Measurements from ENCODE around the gene NPW. TPM values are rescaled to one million over a fixed set of nuclear protein-coding genes. Genes with fewer than 3 reads are reported as not detected.

NPW gene
- total RNA-seq, 2 experiments from 2014 or later: 24.3 to 28.3 TPM

DNA sequence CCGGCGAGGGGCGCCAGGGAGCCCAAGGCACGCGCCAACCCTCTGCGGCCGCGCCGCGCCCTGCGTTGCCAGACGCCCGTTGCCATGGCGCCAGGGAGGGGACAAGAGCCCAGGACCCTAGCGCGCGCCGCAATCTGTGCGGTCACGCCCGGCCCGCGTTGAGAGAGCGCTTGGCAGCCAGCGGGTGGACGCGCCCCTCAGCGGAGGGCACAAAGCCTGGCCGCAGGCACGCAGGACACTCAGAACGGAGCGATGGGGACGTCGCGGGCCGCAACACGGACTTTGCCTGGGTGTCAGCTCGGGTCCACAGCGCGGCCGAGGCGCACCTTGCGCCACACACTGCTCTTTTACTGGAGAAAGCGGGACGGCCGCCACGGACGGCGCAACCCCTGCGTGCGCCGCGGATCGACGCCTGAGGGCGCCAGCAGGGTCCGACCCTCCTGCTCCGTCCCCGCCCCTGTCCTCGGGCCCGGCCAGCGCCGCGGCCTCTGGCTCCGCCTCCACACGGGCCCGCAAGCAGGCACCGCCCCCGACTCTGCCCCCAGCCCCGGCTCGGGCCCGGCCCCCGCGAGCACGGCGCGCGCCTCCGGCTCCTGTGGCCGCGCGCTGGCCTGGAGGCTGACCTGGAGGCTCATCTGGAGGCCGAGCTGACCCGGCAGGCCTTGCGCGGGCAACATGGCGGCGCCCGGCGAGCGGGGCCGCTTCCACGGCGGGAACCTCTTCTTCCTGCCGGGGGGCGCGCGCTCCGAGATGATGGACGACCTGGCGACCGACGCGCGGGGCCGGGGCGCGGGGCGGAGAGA, 35.8 kb upstream of the NPW start, which contains the start of gene GFER:
Gene GFER, plus strand, starts transcription at position 650 of the 803 bp plus-strand sequence. Its CDS starts 26 bp downstream, at position 676.
- H3K36me3 Mint-ChIP-seq (ENCODE audit: low read depth): peaks cover 18% of the 10 kb centered on the region
- DNase-seq (peak; percentile 82), ATAC-seq (peak; percentile 92)
- intact Hi-C loops (cut with micrococcal nuclease): no loop called here
- CTCF ChIA-PET: interaction anchor here (1.4 to 2.4 kb wide), 3 partner anchors 19 to 157 kb away, joined by 4 to 9 read pairs (median 8); partner anchors contain the start of gene RPS2
- H3K27ac Mint-ChIP-seq: peak within 1 kb of the TSS; percentile 30
- H3K4me1 Mint-ChIP-seq (ENCODE audit: low read depth): peaks cover 20% of the 10 kb centered on the region
- TF ChIP-seq, protein P1, sequence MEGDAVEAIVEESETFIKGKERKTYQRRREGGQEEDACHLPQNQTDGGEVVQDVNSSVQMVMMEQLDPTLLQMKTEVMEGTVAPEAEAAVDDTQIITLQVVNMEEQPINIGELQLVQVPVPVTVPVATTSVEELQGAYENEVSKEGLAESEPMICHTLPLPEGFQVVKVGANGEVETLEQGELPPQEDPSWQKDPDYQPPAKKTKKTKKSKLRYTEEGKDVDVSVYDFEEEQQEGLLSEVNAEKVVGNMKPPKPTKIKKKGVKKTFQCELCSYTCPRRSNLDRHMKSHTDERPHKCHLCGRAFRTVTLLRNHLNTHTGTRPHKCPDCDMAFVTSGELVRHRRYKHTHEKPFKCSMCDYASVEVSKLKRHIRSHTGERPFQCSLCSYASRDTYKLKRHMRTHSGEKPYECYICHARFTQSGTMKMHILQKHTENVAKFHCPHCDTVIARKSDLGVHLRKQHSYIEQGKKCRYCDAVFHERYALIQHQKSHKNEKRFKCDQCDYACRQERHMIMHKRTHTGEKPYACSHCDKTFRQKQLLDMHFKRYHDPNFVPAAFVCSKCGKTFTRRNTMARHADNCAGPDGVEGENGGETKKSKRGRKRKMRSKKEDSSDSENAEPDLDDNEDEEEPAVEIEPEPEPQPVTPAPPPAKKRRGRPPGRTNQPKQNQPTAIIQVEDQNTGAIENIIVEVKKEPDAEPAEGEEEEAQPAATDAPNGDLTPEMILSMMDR (IDR thresholded peaks at IDR 0.05): peak; percentile 22
- peak within 1 kb of the TSS; percentile 89 for H3K4me3 Mint-ChIP-seq
- H3K27me3 Mint-ChIP-seq: peaks cover 36% of the 10 kb centered on the region
- no peaks in the 10 kb centered on the region for H3K9me3 Mint-ChIP-seq
- POLR2A ChIA-PET: interaction anchor here (0.8 to 29.2 kb wide), 10 partner anchors 8 to 222 kb away, joined by 3 to 505 read pairs (median 5); partner anchors contain the start of genes NDUFB10, RNF151, RPS2 and TBL3

DNA sequence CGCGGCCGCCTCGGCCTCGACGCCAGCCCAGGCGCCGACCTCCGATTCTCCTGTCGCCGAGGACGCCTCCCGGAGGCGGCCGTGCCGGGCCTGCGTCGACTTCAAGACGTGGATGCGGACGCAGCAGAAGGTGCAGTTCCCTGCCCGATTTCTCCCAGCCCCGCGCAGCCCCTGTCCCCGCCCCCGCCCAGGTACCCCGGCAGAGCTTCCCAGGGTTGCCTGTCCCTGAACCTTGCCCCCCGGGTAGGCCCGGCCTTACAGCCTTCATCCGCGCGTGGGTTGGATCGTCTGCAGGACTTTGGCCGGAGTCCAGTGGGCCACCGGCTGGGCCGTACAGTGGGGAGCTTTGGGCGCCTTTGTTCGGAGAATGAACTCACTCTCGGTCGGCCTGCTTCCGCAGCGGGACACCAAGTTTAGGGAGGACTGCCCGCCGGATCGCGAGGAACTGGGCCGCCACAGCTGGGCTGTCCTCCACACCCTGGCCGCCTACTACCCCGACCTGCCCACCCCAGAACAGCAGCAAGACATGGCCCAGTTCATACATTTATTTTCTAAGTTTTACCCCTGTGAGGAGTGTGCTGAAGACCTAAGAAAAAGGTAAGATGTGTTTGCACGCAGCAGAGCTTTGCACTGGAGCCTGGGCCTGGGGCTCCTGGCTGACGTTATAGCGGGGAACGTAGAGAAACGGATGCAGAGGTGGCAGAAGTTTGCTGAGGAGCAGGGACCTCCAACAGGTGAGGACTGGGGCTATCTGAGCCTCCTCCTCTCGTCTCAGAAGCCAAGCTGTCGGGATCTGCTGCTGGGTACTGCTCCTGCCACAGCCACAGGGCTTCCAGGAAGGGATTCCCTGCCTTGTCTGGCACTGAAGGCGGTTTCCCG, 35.0 kb upstream of the NPW start:
- H3K4me1 Mint-ChIP-seq (ENCODE audit: low read depth): peaks cover 19% of the 10 kb centered on the region
- peak overlapping the region; percentile 30 for H3K27ac Mint-ChIP-seq
- no peak for DNase-seq
- CTCF ChIA-PET: interaction anchor here (1.0 to 2.4 kb wide), 4 partner anchors 19 to 156 kb away, joined by 3 to 9 read pairs (median 6); partner anchors contain the start of gene RPS2
- POLR2A ChIA-PET: interaction anchor here (0.8 to 29.2 kb wide), 7 partner anchors 9 to 221 kb away, joined by 3 to 505 read pairs (median 4); partner anchors contain the start of genes NDUFB10, RNF151, RPS2 and TBL3
- H3K9me3 Mint-ChIP-seq: no peaks in the 10 kb centered on the region
- peaks cover 16% of the 10 kb centered on the region for H3K36me3 Mint-ChIP-seq (ENCODE audit: low read depth)
- H3K27me3 Mint-ChIP-seq: peaks cover 44% of the 10 kb centered on the region
- ATAC-seq: peak; percentile 10
- H3K4me3 Mint-ChIP-seq: peak overlapping the region; percentile 89
- TF ChIP-seq, protein P1 (IDR thresholded peaks at IDR 0.05): no peak
- intact Hi-C loops (cut with micrococcal nuclease): no loop called here

DNA sequence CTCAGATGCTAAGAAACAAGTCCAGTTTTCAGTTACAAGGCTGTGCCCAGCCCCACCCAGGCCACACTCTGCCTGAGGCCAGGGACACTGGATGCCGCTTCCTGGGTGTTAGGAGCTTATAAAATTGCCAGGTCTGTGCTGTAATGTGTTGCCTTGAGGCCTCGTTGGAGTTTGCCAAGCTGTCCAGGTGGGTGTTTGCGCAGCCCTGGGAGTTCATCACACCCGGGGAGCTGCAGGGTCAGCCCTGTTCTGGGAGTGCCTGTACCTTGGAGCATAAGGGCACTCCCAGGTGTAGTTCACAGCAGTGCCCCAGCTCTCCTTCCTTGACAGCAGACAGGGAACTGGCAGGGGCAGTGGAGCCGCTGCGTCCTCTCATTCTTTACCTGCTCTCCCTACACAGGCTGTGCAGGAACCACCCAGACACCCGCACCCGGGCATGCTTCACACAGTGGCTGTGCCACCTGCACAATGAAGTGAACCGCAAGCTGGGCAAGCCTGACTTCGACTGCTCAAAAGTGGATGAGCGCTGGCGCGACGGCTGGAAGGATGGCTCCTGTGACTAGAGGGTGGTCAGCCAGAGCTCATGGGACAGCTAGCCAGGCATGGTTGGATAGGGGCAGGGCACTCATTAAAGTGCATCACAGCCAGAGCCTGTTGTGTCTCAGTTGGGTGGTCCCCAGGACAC, 34.0 kb upstream of the NPW start:
- Mint-ChIP-seq H3K27ac (no peak overlapping the region), H3K27me3 (peaks cover 39% of the 10 kb centered on the region), H3K4me1 (ENCODE audit: low read depth) (peaks cover 19% of the 10 kb centered on the region), H3K4me3 (peak overlapping the region; percentile 89), H3K9me3 (no peaks in the 10 kb centered on the region), H3K36me3 (ENCODE audit: low read depth) (peaks cover 16% of the 10 kb centered on the region)
- TF ChIP-seq, protein P1 (IDR thresholded peaks at IDR 0.05): no peak
- POLR2A ChIA-PET: interaction anchor here (1.0 to 29.2 kb wide), 5 partner anchors 20 to 220 kb away, joined by 4 to 505 read pairs (median 6); partner anchors contain the start of genes NDUFB10, RNF151, RPS2 and TBL3
- DNase-seq (no peak), ATAC-seq (no peak)
- intact Hi-C loops (cut with micrococcal nuclease): no loop called here
- CTCF ChIA-PET: interaction anchor here (1.0 to 2.4 kb wide), 3 partner anchors 18 to 21 kb away, joined by 3 to 9 read pairs (median 4); partner anchors contain the start of gene RPS2

DNA sequence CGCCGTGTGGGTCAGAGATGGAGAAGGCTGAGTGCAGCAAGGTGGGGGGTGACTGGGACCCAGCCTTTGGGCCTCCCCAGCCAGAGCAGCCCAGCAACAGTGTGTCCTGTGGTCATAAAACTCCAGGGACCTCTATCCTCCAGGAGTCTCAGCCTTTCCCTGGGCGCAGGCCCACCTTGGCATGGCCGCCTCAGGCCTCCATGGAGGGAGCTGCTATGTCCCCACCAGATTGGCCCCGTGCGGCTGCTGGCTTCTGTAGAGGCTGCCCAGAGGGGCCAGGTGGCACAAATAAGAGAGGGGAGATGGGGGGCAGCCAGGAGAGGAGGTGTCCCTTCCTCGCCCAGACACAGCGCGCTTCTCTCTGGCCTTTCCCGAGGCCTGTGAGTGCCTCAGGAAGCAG, 32.4 kb upstream of the NPW start:
- ATAC-seq (no peak), DNase-seq (no peak)
- no peak overlapping the region for H3K27ac Mint-ChIP-seq
- TF ChIP-seq, protein P1 (IDR thresholded peaks at IDR 0.05): no peak
- no peak overlapping the region for H3K4me3 Mint-ChIP-seq
- H3K36me3 Mint-ChIP-seq (ENCODE audit: low read depth): peaks cover 16% of the 10 kb centered on the region
- CTCF ChIA-PET: interaction anchor here (1.0 kb wide), 1 partner anchor 17 kb away, joined by 3 read pairs; no protein-coding TSS in a partner anchor
- intact Hi-C loops (cut with micrococcal nuclease): no loop called here
- POLR2A ChIA-PET: interaction anchor here (1.3 to 29.2 kb wide), 4 partner anchors 11 to 166 kb away, joined by 3 to 505 read pairs (median 44); partner anchors contain the start of genes NDUFB10, RNF151, RPS2 and TBL3
- peaks cover 29% of the 10 kb centered on the region for H3K27me3 Mint-ChIP-seq
- peaks cover 20% of the 10 kb centered on the region for H3K4me1 Mint-ChIP-seq (ENCODE audit: low read depth)
- no peaks in the 10 kb centered on the region for H3K9me3 Mint-ChIP-seq

Data from activated CD8-positive, alpha-beta T cell treated with anti-CD3 and anti-CD28 coated beads for 36 hours (primary cell).